Progenitor cell of endocrine pancreas (in vitro differentiated cells): ENCODE measurements around the gene CHST10. TPM values are rescaled to one million over a fixed set of nuclear protein-coding genes. Genes with fewer than 3 reads are reported as not detected.

Experiments
- DNase-seq: peaks from one replicate; pipeline ENCODE4 v3.0.0; 2021; ENCODE audit warnings: low spot score; ENCODE audit not compliant: unreplicated experiment
- H3K27ac Mint-ChIP-seq: 2 replicates; pipeline ENCODE4 v1.8.0; 2021; ENCODE audit warnings: mild to moderate bottlenecking, moderate library complexity, mixed read lengths
- H3K27me3 Mint-ChIP-seq: 2 replicates; pipeline ENCODE4 v1.8.0; 2021; ENCODE audit warnings: mixed read lengths
- H3K36me3 Mint-ChIP-seq: 2 replicates; pipeline ENCODE4 v1.8.0; 2022; ENCODE audit warnings: mixed read lengths; ENCODE audit not compliant: insufficient read depth
- H3K4me1 Mint-ChIP-seq: 2 replicates; pipeline ENCODE4 v1.8.0; 2021; ENCODE audit warnings: low read depth, mixed read lengths
- H3K4me3 Mint-ChIP-seq: 2 replicates; pipeline ENCODE4 v1.8.0; 2021; ENCODE audit warnings: low read depth, mild to moderate bottlenecking, moderate library complexity, mixed read lengths
- H3K9me3 Mint-ChIP-seq: 2 replicates; pipeline ENCODE4 v1.8.0; 2021; ENCODE audit warnings: low read depth, mixed read lengths
- CTCF ChIP-seq: fragments of 200-600 bp; sonication (generic); IDR thresholded peaks from one replicate; pipeline ENCODE4 v1.5.0; 2021; ENCODE audit warnings: antibody characterized with exemption, mild to moderate bottlenecking; ENCODE audit not compliant: unreplicated experiment
- total RNA-seq: library from RNA; stranded (reverse); gene quantifications from 2 replicates; pipeline ENCODE4 v1.2.1, GENCODE V29; 2021

CHST10 gene
- total RNA-seq, 1 donor from 2014 or later, result 22.1 TPM

- Mint-ChIP-seq H3K27ac (no peak overlapping the region), H3K27me3 (no peaks in the 10 kb centered on the region), H3K4me3 (no peak overlapping the region), H3K4me1 (no peaks in the 10 kb centered on the region), H3K36me3 (peaks cover 9% of the 10 kb centered on the region), H3K9me3 (no peaks in the 10 kb centered on the region)
- DNase-seq, result no peak
- TF ChIP-seq CTCF, result no peak
These were observed 27.2 kb downstream of the CHST10 start for GRCh38 chr2:100390001-100390940.

- no peak for DNase-seq
- Mint-ChIP-seq H3K4me1 (no peaks in the 10 kb centered on the region), H3K27ac (peak overlapping the region; percentile 30), H3K4me3 (no peak overlapping the region), H3K27me3 (no peaks in the 10 kb centered on the region), H3K36me3 (peaks cover 4% of the 10 kb centered on the region), H3K9me3 (no peaks in the 10 kb centered on the region)
- TF ChIP-seq CTCF, result no peak
These were observed 28.8 kb downstream of the CHST10 start for GRCh38 chr2:100388703-100389102.

- Mint-ChIP-seq H3K4me1 (peaks cover 1% of the 10 kb centered on the region), H3K27ac (no peak overlapping the region), H3K36me3 (no peaks in the 10 kb centered on the region), H3K27me3 (no peaks in the 10 kb centered on the region), H3K9me3 (no peaks in the 10 kb centered on the region), H3K4me3 (no peak overlapping the region)
- TF ChIP-seq CTCF, result no peak
- no peak for DNase-seq
These were observed 33.5 kb downstream of the CHST10 start for GRCh38 chr2:100383954-100384353.

- Mint-ChIP-seq H3K36me3 (no peaks in the 10 kb centered on the region), H3K27ac (no peak overlapping the region), H3K27me3 (no peaks in the 10 kb centered on the region), H3K9me3 (no peaks in the 10 kb centered on the region), H3K4me3 (no peak overlapping the region), H3K4me1 (peaks cover 1% of the 10 kb centered on the region)
- TF ChIP-seq CTCF, result no peak
- no peak for DNase-seq
These were observed 34.2 kb downstream of the CHST10 start for GRCh38 chr2:100383306-100383705.

- peaks cover 1% of the 10 kb centered on the region for H3K4me1 Mint-ChIP-seq
- peak; percentile 96 for TF ChIP-seq CTCF
- no peaks in the 10 kb centered on the region for H3K9me3 Mint-ChIP-seq
- no peak overlapping the region for H3K4me3 Mint-ChIP-seq
- peak; percentile 72 for DNase-seq
- no peaks in the 10 kb centered on the region for H3K27me3 Mint-ChIP-seq
- no peaks in the 10 kb centered on the region for H3K36me3 Mint-ChIP-seq
- H3K27ac Mint-ChIP-seq, result no peak overlapping the region
These were observed 36.2 kb downstream of the CHST10 start for GRCh38 chr2:100381240-100381639.
